ENCODE results near the gene MARCHF2.
"Not testable (repeated sequence)": the region's sequence is repeated elsewhere in the genome, so short reads cannot be mapped to it uniquely, and the experiment has no call there.

MARCHF2 gene

GRCh38 chr19:8413629-8413995 lies 507 bp downstream of the MARCHF2 start:
- no peak for DNase-seq

GRCh38 chr19:8416796-8417195 lies 3.7 kb downstream of the MARCHF2 start:
- DNase-seq: no peak

GRCh38 chr19:8421484-8422461 lies 8.7 kb downstream of the MARCHF2 start:
- no peak for DNase-seq

GRCh38 chr19:8423817-8424223 lies 10.7 kb downstream of the MARCHF2 start:
- DNase-seq: peak; percentile 65

- not testable (repeated sequence) for DNase-seq
Observed at GRCh38 chr19:8425331-8425730, 12.2 kb downstream of the MARCHF2 start.

GRCh38 chr19:8426283-8426682 lies 13.2 kb downstream of the MARCHF2 start:
- DNase-seq: no peak

- DNase-seq: no peak
Observed at GRCh38 chr19:8429044-8429443, 15.9 kb downstream of the MARCHF2 start.

- DNase-seq: no peak
Observed at GRCh38 chr19:8429826-8430225, 16.7 kb downstream of the MARCHF2 start.

GRCh38 chr19:8430650-8431049 lies 17.5 kb downstream of the MARCHF2 start:
- no peak for DNase-seq

GRCh38 chr19:8438236-8438635 lies 25.1 kb downstream of the MARCHF2 start:
- DNase-seq: no peak

GRCh38 chr19:8441725-8442544 lies 28.8 kb downstream of the MARCHF2 start:
- no peak for DNase-seq

GRCh38 chr19:8444140-8444676 lies 31.1 kb downstream of the MARCHF2 start:
- DNase-seq: not testable (repeated sequence)

- DNase-seq: peak; percentile 99
Observed at GRCh38 chr19:8444677-8445487, 31.8 kb downstream of the MARCHF2 start, which contains the start of gene HNRNPM. TSS of gene HNRNPM (plus strand) at chr19:8444975. CDS start at chr19:8444999, 24 bp downstream.

- DNase-seq: peak; percentile 6
Observed at GRCh38 chr19:8445488-8446001, 32.4 kb downstream of the MARCHF2 start.

GRCh38 chr19:8446061-8446709 lies 33.1 kb downstream of the MARCHF2 start:
- no peak for DNase-seq

GRCh38 chr19:8449830-8450229 lies 36.7 kb downstream of the MARCHF2 start:
- no peak for DNase-seq

- DNase-seq: no peak
Observed at GRCh38 chr19:8451377-8451776, 38.3 kb downstream of the MARCHF2 start.

GRCh38 chr19:8451885-8452284 lies 38.8 kb downstream of the MARCHF2 start:
- DNase-seq: no peak

- no peak for DNase-seq
Observed at GRCh38 chr19:8452446-8453123, 39.5 kb downstream of the MARCHF2 start.

- no peak for DNase-seq
Observed at GRCh38 chr19:8453616-8454015, 40.5 kb downstream of the MARCHF2 start.

GRCh38 chr19:8454218-8454617 lies 41.1 kb downstream of the MARCHF2 start:
- no peak for DNase-seq
